ENCODE data around the gene HHAT.

The HHAT gene

DNA sequence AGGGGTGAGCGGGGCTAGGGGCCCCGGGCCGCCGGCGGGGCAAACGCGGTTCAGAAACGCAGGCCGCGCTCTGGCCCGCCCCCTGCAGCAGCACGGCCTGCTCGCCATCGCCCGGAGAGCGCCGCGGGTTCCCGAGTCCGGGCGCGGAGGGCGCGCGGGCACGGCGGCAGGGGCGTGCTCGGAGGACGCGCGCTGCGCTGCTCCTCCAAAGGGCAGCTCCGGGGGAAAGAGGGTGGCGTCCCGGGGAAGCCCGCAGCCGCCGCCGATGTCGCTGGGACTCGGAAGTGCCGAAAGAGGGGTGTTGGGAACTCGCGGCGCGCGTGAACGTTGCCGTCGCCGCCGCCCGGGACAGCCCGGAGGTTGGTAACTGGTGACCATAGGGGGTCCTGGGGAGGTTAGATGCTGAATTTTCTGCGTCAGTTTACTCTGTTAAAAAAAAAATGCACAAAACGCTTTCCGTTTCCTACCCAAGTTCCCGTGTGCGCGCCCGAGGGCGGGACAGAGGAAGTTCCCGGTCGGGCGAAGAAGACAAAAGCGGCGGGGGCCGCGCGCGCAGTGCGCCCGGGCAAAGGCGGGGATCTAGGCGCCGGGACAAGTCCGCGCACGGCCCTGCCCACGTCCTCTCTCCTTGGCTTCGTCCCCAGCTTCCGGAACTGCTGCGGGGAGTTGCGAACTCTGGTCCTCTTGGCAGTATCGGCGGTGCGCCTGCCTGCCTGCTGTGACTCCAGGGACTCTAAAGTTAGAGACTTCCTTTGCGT lies at the start of gene HHAT:
TSS of gene HHAT (plus strand) at position 157 of the 758 bp plus-strand sequence. CDS start 20,074 bp downstream, outside the sequence.
- DNase-seq (ENCODE audit: low spot score) = peak; percentile 70

DNA sequence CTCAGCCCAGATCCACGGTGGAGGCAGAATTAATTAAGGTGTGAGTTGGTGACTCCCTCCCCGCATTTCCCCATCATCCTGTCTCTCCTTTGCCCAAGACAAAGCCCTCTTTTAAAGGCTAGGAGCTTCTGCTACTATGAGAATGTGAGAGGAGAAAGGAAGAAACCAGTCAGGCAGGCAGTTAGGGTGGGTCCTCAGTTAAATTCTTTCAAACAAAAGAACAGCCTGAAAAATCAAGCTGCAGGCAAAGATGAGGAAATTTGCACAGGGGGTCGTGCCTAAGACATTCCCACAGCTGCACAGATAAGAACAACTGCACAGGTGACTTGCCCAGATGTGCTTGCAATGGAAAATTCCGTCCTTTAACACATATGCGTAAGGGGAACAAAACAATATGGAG lies 48.5 kb upstream of the HHAT start:
- no peak for DNase-seq (ENCODE audit: low spot score)

DNA sequence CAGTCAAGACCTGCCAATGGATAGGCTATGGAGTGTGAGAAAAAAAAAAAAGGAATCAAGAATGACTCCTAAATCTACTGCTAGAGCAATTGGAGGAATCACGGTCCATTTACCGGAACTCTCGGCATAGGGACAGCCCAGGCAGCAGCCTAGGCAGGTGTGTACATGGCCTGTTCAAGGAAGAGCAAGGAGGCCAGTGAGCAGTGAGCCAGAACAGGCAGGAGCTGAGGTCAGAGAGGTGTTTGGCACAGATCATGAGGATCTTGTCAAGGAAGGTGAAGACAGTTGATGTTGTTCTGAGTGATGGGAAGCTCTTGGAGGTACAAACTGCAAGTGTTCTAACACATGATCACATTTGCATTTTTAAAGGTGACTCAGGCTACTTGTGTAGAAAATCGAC lies 40.6 kb upstream of the HHAT start:
- DNase-seq (ENCODE audit: low spot score) = no peak

DNA sequence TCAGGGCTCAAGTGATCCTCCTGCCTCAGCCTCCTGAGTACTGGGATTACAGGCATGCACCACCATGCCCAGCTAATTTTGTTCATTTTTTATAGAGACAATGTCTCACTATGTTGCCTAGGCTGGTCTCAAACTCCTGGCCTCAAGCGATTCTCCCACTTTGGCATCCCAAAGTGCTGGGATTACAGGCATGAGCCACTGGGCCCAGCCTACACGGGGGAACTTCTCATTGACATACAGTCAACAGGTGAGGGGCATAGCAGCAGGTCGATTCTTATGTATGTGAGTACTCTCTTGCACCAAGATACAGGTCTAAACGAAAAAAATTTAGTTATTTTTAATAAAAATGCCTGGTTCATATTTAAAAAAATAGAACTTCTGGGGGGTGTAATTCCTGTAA lies 39.5 kb upstream of the HHAT start:
- DNase-seq (ENCODE audit: low spot score) = no peak

DNA sequence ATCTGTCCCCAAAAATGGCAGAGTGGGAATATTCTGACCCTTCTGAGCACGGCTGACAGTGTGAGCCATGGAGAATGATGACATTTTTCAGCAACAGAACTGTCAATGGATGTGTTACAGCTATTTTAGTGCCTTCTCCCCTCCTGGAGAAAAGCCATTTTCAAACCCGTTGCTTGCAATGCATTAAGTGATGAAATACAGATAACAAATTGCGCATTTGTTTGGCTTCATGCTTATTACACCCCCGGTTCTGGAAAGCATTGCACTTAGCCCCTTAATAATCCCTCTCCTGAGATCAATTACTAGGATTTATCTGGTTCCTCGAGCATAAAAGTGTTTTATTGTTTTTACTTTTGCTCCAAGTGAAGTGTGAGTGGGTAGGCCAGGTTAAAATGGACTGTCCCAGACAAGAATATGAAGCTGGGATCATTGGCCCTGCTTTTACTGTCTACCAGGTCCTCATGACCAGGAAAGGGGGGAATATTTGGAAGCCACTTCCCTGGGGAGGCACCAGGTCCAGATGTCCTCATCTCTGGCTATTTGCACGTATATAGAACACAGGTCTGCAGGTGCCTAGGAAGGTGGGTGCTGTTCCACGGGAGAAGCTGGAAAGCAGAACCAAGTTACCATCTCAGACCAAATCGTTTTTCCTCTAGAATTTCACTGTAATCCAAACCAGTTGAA lies 37.5 kb upstream of the HHAT start:
- no peak for DNase-seq (ENCODE audit: low spot score)

DNA sequence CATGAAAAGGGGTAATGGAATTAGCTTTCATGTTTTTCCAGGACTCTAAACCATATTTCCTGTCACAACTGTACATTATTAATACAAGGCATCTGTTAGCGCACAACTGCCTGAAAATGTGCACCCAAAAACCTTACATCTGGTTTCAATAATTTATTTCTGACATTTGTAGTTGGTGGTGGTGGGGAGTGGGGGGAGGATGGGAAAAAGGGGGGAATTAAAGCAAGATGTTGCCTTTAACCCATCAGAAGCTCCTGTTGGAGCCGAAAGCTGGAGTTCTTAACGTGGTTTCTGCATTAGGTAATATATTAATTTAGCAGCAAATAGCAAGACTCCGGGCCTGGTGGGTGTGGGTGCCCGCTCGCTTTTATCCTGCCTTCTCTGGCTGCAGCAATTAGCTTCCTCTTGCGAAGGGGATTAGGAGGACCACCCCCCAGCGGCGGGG lies 36.9 kb upstream of the HHAT start:
- DNase-seq (ENCODE audit: low spot score) = no peak

DNA sequence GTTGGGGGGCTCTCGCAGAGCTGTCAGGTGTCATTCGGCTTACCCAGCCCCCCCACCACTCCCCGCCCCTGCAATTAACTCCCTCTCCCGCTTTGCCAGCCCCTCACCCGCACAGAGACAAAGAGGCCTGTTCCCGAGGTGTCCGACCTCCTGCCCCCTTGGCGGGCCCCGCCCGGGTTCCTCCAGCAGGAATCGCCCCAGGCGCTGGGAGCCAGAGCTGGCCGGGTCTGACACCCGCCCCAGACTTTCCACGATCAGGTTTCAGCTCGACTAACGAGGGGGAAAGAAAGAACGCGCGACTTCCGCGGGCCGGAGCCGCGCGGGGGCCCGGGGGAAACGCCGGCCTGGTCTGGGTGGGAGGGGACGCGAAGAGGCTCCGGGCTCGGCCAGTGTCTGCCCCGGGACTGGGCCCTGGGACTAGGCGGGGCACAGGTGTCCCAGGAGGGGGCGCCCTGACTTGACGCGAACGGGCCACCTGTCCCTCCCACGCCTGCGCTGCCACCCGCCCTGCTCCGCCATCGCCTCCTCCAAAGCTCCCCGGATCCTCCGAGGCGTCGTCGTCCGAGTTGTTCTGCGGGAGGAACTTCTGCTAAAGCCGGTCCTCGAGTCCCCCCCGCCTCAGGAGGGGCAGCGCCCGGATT lies 36.4 kb upstream of the HHAT start:
- peak; percentile 45 for DNase-seq (ENCODE audit: low spot score)

DNA sequence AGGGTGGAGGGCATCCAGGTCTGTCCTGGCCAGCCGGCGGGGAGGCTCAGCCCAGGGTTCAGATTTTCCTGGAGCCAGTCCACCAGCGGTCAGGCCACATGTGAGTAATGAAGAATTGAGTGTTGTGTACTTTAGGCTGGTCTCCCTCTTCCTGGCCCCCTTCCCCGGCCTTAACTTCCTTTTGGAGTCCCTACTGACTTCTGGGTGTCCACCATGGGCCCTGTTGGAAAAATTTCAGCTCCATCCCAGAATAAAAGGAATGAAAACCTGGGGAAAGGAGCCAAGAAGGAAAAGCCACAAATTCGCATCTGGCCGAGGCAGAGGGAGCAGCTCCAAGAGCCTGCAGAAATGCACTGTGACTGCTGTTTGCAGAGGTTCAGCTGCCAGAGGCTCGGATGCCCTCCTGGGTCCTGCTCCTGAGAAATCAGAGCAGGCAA lies 35.5 kb upstream of the HHAT start:
- no peak for DNase-seq (ENCODE audit: low spot score)

DNA sequence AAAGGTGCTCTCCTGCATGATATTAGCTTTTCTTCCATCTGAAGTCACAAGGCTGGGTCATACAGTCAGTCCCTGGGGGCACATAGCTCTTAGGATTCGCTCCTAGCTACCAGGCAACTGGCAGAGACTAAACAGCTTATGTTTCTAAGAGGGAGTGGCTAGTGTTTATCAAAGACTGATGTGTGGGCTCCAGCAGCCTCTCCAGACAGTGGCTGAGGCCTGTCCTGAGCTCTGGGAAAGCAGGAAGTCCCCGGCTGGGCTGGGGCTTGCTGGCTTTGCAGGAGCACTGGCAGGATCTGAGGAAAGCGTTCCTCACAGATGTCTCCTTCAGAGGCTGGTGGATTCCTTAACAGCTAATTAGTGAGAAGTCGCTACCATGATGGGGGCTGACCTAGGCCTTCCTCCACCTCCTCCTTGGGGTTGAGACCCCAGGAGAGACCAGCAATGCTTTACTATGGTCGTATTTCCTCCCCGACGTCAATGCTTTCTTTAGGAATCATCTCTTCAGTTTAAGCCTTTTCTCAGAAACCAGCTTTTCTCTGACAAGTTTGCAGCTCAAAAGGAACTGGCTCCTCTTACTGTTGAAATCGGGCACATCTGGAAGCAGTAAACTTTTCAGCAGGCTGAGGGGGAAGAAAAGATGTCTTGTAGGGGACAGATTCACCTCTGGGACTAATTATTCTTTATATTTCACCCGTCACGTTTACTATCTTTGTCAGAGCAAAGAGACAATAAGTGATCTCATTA lies 33.5 kb upstream of the HHAT start:
- DNase-seq (ENCODE audit: low spot score) = no peak

DNA sequence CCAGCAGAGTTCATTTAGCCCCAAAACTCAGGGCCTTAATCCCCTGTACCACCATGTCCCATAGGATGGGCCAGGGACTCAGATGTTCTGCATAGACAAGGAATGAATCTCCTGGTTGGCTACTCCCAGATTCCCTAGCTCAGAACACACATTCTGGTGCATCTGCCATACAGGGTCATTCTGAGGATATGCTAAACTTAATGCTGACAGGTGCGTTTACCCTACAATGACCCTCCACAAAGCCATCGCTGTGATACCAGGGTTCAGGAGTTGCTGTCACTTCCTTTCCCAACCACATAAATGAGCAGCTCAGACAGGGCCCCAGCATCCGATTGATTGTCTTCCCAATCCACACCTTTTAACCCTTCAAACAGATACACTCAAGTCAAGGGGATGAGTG lies 32.0 kb upstream of the HHAT start:
- DNase-seq (ENCODE audit: low spot score) = no peak

DNA sequence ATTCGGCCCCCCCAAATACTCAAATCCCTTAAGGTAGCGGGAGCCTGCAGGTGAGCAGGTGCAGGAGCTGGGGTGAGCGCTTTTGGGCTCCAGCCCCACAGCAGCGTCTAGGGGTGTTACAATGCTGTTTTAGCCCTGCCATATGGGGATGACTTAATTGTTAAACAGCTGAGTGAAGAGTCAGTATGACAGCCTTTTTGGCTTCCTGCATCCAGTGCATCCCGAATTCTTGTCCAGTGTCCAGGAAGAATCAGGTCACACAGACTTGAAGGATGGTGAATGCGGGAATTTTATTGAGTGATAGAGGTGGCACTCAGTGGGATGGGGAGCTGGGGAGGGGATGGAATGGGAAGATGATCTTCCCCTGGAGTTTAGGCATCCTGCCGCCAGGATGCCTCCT lies 30.4 kb upstream of the HHAT start:
- DNase-seq (ENCODE audit: low spot score) = no peak

DNA sequence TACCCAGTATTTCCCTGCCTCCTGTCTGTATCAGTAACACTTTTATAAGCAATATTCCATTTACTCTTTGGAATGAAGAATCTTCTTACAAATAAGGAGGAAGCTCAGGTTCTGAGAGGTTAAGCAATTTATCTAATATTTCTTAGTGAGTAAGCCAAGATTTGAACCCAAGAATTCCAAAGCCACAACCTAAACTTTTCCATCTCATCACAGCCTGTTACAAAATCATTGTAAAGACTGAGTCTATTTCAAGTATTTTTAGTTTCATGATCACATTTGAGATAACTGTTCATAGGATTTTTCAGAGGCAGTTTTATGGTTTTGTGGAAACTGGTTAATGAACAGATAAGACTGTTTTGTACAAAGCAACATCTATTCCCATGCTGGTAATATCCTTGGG lies 29.8 kb upstream of the HHAT start:
- no peak for DNase-seq (ENCODE audit: low spot score)

DNA sequence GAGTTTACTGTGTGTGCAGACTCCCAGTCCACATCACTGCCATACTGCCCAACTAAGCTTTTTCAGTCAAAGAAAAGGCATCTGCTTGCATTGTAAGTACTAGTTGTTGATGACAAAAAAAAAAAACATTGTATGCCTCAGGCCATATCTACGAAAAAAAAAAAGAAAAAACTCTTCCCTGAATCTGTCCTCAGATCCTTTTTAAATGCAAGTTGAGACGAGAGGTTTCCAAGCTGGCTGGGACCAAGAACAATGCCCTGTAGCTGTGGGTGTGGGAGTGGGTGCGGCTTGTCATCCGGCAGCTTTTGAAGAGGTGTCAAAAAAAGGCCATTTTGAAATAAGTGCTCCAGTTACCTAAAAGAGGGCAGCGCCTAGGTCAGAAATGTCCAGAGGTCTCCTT lies 29.2 kb upstream of the HHAT start:
- DNase-seq (ENCODE audit: low spot score) = no peak

DNA sequence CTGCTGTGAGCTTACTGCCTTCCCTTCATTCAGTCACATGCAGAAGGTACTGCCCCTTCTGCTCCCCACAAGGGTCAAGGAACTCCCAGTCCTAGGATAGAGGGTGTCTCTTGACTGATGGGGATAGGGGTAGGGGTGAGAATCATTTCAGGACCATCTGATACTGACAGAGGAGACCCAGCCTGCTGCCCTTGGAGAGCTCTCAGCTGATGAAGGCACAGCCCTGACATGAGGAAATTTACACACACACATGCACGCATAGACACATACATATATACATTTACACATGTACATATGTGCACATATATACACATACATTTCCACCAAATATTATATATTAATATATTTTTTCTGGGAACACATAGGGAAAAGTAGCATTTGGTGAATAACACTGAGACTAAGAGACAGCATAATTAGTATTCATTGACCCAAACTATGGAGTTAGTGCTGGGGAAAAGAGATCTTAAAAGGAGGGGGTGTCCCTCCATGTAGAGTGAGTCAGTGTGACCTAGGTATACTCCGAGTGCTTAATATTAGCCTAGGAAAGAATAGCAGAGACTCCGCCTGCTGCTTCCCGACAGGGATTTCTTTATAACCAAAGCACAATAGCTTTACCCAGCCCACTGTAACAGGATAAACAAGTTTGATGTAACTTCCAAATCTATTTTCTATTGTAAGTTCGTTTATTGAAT lies 27.6 kb upstream of the HHAT start:
- no peak for DNase-seq (ENCODE audit: low spot score)

DNA sequence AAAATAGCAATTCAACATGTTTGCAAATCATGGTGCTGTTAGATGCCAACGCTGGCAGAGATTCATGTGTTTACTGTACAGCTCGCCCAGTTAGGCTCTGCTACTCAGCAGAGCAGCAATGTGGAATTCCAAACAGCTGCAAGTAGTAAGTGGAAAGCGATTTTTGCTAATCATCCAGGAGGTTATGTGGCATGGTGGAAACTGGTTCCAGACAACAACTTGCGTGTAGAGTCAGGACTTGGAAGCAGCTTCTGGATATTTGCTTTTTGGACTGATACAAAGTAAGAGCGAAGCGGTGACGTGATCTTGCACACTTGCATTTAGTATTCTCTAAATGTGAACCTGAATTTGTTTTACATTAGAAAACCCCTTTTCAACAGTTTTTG lies 27.1 kb upstream of the HHAT start:
- DNase-seq (ENCODE audit: low spot score) = no peak

DNA sequence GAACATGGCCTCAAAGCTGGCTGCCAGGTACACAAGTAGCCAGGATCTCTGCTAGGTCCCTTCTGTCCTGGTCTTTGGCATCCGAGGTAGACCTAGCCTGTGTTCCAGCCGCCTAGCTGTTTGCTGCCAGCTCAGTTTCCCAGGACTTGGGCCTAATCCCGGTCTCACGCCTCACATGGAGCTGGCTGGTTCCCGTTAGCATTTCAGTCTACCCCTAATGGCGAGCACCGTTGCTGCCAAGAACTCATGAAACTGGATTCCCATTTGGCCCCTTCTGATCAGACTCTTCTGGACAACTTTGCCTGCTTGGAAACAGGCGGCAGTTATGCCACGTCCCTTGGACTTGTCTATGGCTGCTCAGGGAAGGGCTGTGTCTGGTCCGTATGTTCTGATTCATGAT lies 26.2 kb upstream of the HHAT start:
- no peak for DNase-seq (ENCODE audit: low spot score)

DNA sequence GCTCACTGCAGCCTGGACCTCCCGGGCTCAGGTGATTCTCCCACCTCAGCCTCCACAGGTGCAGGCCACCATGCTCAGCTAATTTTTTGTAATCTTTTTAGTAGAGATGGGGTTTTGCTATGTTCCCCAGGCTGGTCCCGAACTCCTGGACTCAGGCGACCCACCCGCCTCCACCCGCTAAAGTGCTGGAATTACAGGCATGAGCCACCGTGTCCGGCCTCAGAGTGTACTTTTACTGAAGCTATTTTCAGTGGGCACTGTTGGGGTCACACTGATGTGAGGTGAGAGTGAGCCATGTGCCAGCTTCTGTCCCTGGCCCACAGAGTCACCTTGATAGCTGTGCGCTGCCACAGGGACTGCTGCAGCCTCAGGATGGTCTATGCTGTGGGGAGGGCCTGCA lies 25.3 kb upstream of the HHAT start:
- no peak for DNase-seq (ENCODE audit: low spot score)

DNA sequence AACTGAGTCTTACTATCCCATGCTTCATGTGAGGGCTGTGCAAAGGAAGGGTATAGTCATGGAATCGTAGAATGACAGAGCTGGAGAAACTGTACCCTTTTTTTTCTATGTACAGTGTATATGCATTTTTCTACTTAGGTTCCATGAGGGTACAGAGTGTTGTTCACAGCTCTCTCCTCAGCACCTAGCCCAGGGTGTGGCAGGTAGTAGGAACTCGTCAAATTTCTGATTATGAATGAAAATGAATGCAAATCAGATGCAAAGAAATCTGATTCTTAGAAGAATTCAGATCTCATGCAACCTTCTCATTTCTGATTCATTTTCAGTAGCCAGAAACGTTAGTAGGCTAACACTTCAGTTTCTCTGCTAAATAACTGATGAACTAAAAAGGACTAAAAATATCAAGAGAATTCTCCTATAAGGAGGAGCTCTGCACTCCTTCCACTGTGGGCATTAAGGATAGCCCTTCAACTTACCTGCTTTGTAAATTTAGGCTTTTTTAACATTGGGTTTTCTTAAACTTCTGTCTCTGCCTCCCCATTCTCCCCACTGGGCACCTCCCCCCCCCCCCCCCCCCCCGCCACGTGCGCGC lies 18.0 kb upstream of the HHAT start:
- DNase-seq (ENCODE audit: low spot score) = no peak

DNA sequence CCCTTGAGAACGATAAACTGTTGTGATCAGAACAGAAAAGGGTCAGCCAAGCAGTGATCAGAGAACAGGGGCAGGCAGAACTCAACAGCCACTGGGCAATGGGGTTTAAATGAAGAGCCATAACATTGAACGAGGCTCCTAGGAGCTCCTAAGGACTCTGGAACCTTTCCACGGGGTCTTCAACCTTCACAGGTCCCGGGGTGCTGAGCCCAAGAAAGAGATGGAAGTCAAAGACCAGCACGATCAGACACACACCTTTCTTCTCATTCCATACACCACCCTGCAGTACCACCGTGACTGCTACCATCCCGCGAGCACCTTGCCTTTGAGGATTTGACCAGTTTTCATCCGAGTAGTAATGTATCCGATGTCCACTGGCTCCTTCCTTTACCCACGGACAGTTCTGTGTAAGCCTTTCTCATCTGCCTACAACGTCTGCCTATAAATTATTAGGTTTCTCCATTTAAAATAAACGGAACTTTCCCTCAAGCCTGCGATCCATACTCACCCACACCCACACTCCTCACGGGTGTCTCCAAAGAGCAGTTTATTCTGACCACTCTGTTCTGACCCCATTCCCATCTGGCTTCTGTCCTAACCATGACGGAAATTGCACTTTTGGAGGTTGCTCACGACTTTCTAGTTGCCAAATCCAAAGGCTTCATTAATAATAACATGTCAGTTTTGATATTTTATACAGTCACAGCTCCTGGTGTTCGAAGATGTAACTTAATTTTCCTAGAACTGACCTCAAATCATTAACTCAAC lies 16.8 kb upstream of the HHAT start:
- DNase-seq (ENCODE audit: low spot score) = no peak

DNA sequence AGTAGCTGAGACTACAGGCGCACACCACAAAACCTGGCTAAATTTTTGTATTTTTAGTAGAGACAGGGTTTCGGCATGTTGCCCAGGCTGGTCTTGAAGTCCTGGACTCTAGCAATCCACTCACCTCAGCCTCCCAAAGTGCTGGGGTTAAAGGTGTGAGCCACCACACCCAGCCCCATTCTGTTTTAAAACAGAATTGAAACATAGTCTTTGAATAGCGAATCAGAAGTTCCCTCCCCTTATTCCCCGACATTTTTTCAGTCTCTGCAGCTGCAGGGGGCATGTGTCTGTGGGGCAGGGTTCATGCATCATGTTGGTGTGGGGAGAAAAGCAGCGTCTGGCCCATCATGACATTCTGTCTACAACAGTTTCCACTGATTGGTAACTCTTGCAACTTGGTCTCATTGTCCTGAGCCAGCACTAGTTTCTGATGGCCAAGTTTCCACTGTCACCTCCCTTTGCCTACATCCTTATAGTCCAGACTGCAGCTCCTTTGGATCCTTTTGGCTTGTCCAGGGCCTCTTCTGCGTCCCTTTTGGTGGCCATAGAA lies 15.6 kb upstream of the HHAT start:
- no peak for DNase-seq (ENCODE audit: low spot score)
